WTC11 (cell line): ENCODE results near the gene CBX7.

Experiments used
- CTCF ChIP-seq: fragments of 200-600 bp; IDR thresholded peaks from 2 replicates; pipeline ENCODE4 v1.8.0; 2022; ENCODE audit warnings: antibody characterized with exemption
- GABPB1 ChIP-seq: sonication (generic); formaldehyde crosslinking; IDR thresholded peaks from 2 replicates; pipeline ENCODE4 v1.8.1; 2023; ENCODE audit warnings: mild to moderate bottlenecking, missing genetic modification reagents
- NFYB ChIP-seq: sonication (generic); formaldehyde crosslinking; conservative IDR thresholded peaks from 2 replicates; pipeline ENCODE4 v1.8.0; 2022; ENCODE audit warnings: low read depth, missing genetic modification reagents
- NR1H2 ChIP-seq: sonication (generic); formaldehyde crosslinking; IDR thresholded peaks from 2 replicates; pipeline ENCODE4 v1.9.0; 2021; ENCODE audit warnings: mild to moderate bottlenecking, moderate library complexity, missing genetic modification reagents
- NR3C1 ChIP-seq: sonication (generic); formaldehyde crosslinking; conservative IDR thresholded peaks from 2 replicates; pipeline ENCODE4 v1.8.1; 2023; ENCODE audit warnings: low read depth, mild to moderate bottlenecking, missing genetic modification reagents
- PRDM15 ChIP-seq: sonication (generic); formaldehyde crosslinking; IDR thresholded peaks from 2 replicates; pipeline ENCODE4 v1.8.0; 2022; ENCODE audit warnings: missing genetic modification reagents
- SOX15 ChIP-seq: fragments of 250-450 bp; sonication (Bioruptor Pico); IDR thresholded peaks from 2 replicates; pipeline ENCODE4 v1.9.0; 2021; ENCODE audit warnings: mild to moderate bottlenecking
- SP1 ChIP-seq: sonication (generic); formaldehyde crosslinking; conservative IDR thresholded peaks from 2 replicates; pipeline ENCODE4 v1.8.1; 2022; ENCODE audit warnings: missing genetic modification reagents
- TCF7 ChIP-seq: sonication (generic); formaldehyde crosslinking; IDR thresholded peaks from 2 replicates; pipeline ENCODE4 v1.8.0; 2022; ENCODE audit warnings: mild to moderate bottlenecking, low read depth, missing genetic modification reagents, moderate library complexity
- ZBTB43 ChIP-seq: sonication (generic); formaldehyde crosslinking; IDR thresholded peaks from 2 replicates; pipeline ENCODE4 v1.8.1; 2023; ENCODE audit warnings: mild to moderate bottlenecking, missing genetic modification reagents
- ZNF121 ChIP-seq: sonication (generic); formaldehyde crosslinking; IDR thresholded peaks from 2 replicates; pipeline ENCODE4 v1.8.0; 2023; ENCODE audit warnings: missing genetic modification reagents
- TF ChIP-seq, protein P1 (sequence below): sonication (generic); formaldehyde crosslinking; conservative IDR thresholded peaks from 2 replicates; pipeline ENCODE4 v1.8.1; 2022; ENCODE audit warnings: mild to moderate bottlenecking, missing genetic modification reagents
- TF ChIP-seq, protein P2 (sequence below): sonication (generic); formaldehyde crosslinking; IDR thresholded peaks from 2 replicates; pipeline ENCODE4 v1.8.1; 2023; ENCODE audit warnings: mild to moderate bottlenecking, missing genetic modification reagents, moderate library complexity
- TF ChIP-seq, protein P3 (sequence below): sonication (generic); formaldehyde crosslinking; IDR thresholded peaks from 2 replicates; pipeline ENCODE4 v1.8.0; 2022; ENCODE audit warnings: mild to moderate bottlenecking, missing genetic modification reagents

DNA sequence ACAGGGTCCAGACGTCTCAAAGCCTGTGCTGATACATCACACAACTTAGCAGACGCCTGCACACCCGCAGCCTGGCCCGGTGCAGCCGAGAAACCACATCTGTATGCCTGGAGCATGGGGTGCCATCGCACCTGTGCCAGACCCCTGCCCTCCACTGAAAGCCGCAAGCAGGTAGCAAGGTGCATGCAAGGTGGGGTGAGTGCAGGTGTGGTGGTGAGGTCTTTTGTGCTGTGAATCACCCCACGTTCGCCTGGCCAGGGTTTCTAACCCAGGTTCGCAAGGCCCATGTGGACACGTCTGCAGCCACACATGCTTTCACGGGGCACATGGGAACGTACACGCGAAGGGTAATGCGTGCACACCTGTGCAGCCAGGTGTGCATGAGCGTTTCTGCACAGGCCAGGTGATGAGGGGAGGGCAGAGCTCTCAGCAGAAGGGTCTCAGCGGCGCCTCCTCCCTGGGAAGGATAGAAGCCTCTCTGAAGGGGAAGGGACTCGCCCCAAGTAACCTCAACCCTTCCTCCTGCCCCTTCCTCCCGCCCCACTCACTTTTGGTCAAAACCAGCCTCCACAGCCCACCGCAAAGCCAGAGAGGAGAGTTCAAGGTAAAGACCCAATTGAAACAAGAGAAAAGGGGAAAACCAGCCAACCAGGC, 19.5 kb downstream of the CBX7 start:
- TF ChIP-seq PRDM15 (CRISPR knock-in tag) = no peak
- no peak for TF ChIP-seq CTCF
- no peak for TF ChIP-seq NFYB (CRISPR knock-in tag)
- TF ChIP-seq, protein P1, sequence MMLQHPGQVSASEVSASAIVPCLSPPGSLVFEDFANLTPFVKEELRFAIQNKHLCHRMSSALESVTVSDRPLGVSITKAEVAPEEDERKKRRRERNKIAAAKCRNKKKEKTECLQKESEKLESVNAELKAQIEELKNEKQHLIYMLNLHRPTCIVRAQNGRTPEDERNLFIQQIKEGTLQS (CRISPR knock-in tag) = no peak
- no peak for TF ChIP-seq ZNF121 (CRISPR knock-in tag)
- no peak for TF ChIP-seq SP1 (CRISPR knock-in tag)
- TF ChIP-seq, protein P2, sequence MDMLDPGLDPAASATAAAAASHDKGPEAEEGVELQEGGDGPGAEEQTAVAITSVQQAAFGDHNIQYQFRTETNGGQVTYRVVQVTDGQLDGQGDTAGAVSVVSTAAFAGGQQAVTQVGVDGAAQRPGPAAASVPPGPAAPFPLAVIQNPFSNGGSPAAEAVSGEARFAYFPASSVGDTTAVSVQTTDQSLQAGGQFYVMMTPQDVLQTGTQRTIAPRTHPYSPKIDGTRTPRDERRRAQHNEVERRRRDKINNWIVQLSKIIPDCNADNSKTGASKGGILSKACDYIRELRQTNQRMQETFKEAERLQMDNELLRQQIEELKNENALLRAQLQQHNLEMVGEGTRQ (CRISPR knock-in tag) = no peak
- TF ChIP-seq NR1H2 = no peak
- TF ChIP-seq GABPB1 (CRISPR knock-in tag) = no peak
- no peak for TF ChIP-seq ZBTB43 (CRISPR knock-in tag)
- TF ChIP-seq, protein P3, sequence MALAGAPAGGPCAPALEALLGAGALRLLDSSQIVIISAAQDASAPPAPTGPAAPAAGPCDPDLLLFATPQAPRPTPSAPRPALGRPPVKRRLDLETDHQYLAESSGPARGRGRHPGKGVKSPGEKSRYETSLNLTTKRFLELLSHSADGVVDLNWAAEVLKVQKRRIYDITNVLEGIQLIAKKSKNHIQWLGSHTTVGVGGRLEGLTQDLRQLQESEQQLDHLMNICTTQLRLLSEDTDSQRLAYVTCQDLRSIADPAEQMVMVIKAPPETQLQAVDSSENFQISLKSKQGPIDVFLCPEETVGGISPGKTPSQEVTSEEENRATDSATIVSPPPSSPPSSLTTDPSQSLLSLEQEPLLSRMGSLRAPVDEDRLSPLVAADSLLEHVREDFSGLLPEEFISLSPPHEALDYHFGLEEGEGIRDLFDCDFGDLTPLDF (CRISPR knock-in tag) = no peak
- TF ChIP-seq NR3C1 (CRISPR knock-in tag) = no peak
- no peak for TF ChIP-seq TCF7
- no peak for TF ChIP-seq SOX15 (CRISPR knock-in tag)
